Measurements from ENCODE around the gene DENND5B. TPM values are rescaled to one million over a fixed set of nuclear protein-coding genes. Genes with fewer than 3 reads are reported as not detected.
"Not testable (repeated sequence)": the region's sequence is repeated elsewhere in the genome, so short reads cannot be mapped to it uniquely, and the experiment has no call there.

DENND5B gene
- total RNA-seq, 1 donor from 2014 or later = 12.1 TPM

GRCh38 chr12:31589904-31590641 is 863 bp downstream of the DENND5B start:
- peak; percentile 80 for DNase-seq

DNA sequence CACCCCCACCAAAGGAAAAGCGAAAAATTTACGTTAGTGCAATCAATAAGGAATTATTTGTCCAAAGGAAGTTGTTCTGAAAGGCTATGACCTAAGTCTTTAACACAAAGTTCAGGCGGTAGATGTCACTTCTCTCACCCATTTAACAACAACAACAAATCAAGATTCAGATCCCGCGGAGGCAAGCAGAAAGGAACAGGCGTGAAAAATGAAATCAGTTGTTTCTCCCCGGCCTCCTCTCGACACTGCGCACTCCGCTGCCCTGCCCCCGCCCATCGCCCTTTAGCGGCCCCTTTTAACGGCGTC is 1.4 kb downstream of the DENND5B start:
- DNase-seq = no peak

- peak; percentile 42 for DNase-seq
These were observed 2.0 kb downstream of the DENND5B start for GRCh38 chr12:31588976-31589375.

- DNase-seq = no peak
These were observed 4.2 kb downstream of the DENND5B start for GRCh38 chr12:31586728-31587127.

- DNase-seq = no peak
These were observed 5.0 kb downstream of the DENND5B start for GRCh38 chr12:31585895-31586294.

GRCh38 chr12:31585271-31585670 is 5.7 kb downstream of the DENND5B start:
- peak; percentile 31 for DNase-seq

DNA sequence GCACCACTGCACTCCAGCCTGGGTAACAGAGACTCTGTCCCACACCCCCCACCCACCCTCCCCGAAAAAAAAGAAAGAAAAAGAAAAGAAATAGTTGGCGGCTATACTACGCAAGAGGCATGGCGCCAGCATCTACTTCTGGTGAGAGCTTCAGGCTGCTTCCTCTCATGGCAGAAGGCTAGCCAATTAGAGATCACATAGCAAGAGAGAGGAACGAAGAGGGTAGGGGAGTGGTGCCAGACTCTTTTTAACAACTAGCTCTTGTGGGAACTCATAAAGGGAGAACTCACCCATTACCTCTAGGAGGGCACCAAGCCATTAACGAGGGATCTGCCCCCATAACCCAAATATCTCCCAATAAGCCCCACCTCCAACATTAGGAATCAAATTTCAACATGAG is 6.2 kb downstream of the DENND5B start:
- DNase-seq = no peak

DNA sequence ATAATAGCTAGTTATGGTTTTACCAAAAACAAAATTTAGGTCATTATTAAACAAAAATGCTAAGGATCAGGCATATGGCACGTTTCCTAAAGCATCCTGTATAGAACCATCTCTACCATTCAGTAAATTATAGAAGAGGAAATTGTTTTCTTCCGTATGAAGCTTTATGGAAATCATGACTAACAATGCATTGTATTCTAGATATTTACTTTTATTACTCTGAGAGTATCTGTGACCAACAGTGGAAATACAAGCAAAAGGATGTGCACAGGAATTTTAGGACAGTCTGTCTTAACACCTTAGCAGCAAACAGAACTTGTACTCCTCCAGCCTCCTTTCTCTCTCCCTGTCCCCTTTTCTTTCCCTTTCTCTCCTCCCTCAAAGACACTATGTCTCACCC is 7.1 kb downstream of the DENND5B start:
- peak; percentile 44 for DNase-seq

DNA sequence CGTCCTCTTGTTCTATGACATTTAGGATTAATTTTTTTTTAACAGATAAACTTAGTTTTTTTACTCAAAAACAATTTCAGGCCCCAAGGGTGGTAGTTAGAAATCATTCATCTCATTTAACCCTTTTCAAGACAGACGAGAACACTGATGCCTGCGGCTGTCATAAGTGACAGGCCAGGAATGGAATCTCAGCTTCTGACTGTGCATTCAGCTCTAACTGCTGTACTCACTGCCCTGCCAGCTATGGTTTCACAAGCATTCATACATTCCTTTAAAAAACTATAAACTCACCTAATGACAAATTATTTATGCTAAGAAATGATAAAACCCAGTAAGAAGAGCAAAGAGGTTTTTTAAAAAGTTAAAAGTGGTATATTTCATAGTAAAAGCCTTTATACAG is 8.8 kb downstream of the DENND5B start:
- no peak for DNase-seq

GRCh38 chr12:31578632-31579031 is 12.3 kb downstream of the DENND5B start:
- DNase-seq = peak; percentile 54

GRCh38 chr12:31574803-31575575 is 15.9 kb downstream of the DENND5B start:
- DNase-seq = peak; percentile 79

DNA sequence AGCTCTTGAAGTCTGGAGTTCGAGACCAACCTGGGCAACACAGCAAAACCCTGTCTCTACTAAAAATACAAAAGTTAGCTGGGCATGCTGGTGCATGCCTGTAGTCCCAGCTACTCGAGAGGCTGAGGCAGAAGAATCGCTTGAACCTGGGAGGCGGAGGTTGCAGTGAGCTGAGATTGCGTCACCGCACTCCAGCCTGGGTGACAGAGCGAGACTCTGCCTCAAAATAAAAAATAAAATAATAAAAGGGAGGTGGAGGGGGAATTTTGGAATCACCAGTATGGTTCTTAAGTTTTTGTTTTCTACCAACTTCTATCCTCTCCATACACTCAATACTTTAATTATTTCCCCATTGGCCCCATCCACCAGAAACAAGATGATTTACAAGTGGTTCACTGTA is 16.6 kb downstream of the DENND5B start:
- not testable (repeated sequence) for DNase-seq

DNA sequence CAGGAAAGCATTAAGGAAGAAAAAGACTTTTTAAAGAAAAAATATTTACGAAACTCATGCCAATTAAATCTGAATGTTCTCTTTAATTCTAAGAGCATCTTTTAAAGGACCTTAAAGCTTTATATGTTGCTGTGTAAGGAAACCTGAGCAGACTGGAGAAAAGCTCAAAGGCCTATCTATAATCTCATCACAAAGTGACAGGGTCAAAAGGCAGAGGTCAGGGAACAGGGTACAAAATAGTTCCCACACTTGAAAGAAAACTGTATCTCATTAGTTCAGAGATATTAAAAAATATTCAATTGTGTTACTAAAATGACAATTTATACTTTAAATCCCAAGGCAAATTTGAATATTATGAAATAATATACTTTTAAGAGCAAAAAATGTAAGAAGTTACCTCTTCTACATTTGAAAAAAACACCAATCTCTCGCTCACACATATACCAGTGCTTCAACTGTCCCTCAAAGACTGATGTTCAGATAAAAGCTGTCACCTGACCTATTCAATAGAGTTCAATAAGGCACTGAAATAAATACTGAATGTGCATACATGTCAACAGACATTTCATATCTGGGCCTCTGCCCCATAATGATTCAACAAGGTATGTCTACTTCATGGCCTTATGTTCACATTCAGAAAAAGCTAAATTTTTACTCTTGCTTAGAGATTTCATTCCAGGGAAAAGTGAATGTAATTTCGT is 17.9 kb downstream of the DENND5B start:
- DNase-seq = no peak

DNA sequence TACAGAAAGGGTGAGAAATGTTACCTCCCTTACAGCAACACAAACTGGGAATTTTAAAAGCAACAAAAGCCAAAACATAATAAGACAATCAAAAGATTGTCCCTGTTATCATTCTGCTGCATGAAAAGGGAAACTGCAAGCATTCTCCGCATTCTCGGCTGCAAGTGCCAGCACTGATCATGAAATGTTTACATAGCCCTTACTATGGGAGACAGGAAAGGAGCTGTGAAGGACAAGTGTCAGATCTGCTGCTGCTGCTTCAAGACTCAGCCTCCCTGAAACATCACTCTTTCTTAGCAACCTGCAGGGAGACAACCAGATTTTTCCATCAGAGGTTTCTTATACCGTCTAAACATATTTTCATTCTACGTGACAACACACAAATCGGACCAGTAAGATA is 20.1 kb downstream of the DENND5B start:
- peak; percentile 71 for DNase-seq

GRCh38 chr12:31569517-31569916 is 21.4 kb downstream of the DENND5B start:
- not testable (repeated sequence) for DNase-seq

- DNase-seq = no peak
These were observed 22.4 kb downstream of the DENND5B start for GRCh38 chr12:31568498-31568897.

- no peak for DNase-seq
These were observed 23.9 kb downstream of the DENND5B start for GRCh38 chr12:31567029-31567428.

DNA sequence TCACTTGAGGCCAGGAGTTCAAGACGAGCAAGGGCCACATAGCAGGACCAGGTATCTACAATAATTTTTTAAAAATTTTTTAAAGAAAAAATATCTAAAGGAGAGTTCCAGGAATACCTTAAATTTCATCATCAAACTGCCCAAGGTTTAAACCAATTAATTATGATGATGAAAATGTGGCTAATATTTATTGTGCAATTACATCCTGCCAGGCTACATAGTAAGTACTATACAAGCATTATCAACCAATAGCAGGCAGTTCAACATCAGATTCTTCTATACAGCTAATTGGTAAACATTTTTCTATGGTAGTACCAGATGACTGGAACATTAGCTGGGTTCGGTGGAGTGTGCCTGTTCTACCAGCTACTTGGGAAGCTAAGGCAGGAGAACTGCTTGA is 24.4 kb downstream of the DENND5B start:
- DNase-seq = no peak

DNA sequence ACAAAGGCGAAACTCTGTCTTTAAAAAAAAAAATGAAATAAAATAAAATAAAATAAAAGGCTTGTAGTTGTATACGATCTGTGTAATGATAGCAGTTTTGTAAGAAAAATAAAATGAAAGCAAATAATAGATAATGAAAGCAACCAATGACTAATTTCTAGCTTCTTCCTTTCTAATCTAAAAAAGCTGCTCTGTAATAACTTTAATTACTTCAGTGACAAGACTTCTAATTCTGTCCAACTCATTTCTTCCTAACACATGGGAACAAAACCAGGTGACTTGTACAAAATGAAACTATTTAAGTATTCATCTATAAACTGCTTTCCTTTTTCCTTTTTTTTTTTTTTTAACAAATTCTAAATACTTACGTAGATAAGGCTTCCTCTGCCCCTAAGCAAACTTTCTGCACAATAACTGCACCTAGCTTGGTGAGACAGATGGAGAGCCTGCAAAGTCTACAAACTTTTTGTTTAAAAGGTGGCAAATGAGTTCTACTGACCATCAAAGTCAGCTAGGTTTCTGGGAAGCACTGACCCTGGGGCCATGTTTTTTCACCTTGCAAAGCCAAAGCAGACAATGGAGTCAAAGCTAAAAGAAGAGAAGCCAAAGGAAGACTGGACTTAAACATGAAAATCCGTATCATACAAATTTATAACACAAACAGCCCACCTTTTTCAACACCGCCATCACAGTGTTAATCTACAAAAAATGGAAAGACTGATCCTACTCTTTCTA is 28.2 kb downstream of the DENND5B start:
- no peak for DNase-seq

GRCh38 chr12:31560516-31560915 is 30.4 kb downstream of the DENND5B start:
- no peak for DNase-seq

DNA sequence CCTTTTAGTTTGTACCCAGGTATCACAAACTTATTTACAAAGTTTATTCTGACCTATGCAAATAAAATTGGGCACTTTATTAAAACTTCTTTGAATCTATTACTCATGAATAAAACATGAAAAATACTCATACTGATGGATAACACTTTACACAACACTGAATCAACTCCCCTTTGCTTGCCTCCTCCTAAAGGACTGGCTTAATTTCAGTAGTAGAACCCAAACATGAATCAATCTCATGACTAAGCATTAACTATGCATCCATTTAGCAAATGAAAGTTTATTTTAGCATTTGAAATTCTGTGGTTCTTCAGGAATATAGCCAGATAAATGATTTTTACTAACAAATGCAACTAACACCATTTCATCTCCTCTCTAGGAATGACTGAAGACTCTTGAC is 32.4 kb downstream of the DENND5B start:
- DNase-seq = no peak

DNA sequence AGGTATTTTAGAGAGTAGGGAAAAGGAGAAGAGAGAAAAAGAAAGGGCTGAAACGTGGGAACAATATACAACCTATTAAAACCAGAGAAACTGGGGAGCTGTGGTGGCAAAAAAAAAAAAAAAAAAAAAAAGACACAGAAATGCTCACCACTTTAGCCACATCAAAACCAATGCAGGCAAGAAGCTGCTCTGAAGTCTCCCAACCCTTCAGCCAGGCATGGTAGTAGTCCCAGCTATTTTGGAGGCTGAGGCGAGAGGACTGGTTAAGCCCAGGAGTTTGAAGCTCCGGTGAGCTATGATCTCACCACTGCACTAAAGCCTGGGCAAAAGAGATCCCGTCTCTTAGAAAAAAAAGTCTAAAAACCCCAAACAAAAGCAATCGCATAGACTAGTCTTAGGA is 33.2 kb downstream of the DENND5B start:
- DNase-seq = no peak

DNA sequence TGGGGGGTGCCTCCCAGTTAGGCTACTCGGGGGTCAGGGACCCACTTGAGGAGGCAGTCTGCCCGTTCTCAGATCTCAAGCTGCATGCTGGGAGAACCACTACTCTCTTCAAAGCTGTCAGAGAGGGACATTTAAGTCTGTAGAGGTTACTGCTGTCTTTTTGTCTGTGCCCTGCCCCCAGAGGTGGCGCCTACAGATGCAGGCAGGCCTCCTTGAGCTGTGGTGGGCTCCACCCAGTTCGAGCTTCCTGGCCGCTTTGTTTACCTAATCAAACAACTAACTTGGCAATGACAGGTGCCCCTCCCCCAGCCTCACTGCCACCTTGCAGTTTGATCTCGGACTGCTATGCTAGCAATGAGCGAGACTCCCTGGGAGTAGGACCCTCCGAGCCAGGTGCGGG is 35.5 kb downstream of the DENND5B start:
- not testable (repeated sequence) for DNase-seq

All from dermis blood vessel endothelial cell (primary cell).